Loucy (cell line): ENCODE results near the gene MOV10L1.

Experiments used
- H2AFZ ChIP-seq: fragments of 200-600 bp; sonication (generic); 2 replicates; pipeline ENCODE4 v1.6.0; 2016; ENCODE audit warnings: antibody characterized with exemption, mild to moderate bottlenecking, low read length, moderate library complexity
- H3F3A ChIP-seq: fragments of 200-600 bp; 2 replicates; pipeline ENCODE4 v1.6.0; 2016; ENCODE audit warnings: antibody characterized with exemption, low read depth, mild to moderate bottlenecking
- H3K27me3 ChIP-seq: fragments of 200-600 bp; sonication (generic); 2 replicates; pipeline ENCODE4 v1.6.1; 2014; ENCODE audit warnings: low read length, mild to moderate bottlenecking; ENCODE audit not compliant: insufficient read depth, poor library complexity, severe bottlenecking
- H3K36me3 ChIP-seq: fragments of 200-600 bp; sonication (generic); 2 replicates; pipeline ENCODE4 v1.6.1; 2016; ENCODE audit warnings: low read length; ENCODE audit not compliant: insufficient read depth
- H3K4me1 ChIP-seq: fragments of 200-600 bp; sonication (generic); 2 replicates; pipeline ENCODE4 v1.5.1; 2014; ENCODE audit warnings: low read length, mild to moderate bottlenecking; ENCODE audit not compliant: insufficient read depth, poor library complexity, severe bottlenecking
- H3K4me2 ChIP-seq: fragments of 200-600 bp; sonication (generic); 2 replicates; pipeline ENCODE4 v1.6.0; 2014; ENCODE audit warnings: antibody characterized with exemption, low read length, low read depth, mild to moderate bottlenecking; ENCODE audit not compliant: poor library complexity, severe bottlenecking
- H3K4me3 ChIP-seq: fragments of 200-600 bp; sonication (generic); 2 replicates; pipeline ENCODE4 v1.5.1; 2014; ENCODE audit warnings: low read length, mild to moderate bottlenecking, mixed read lengths; ENCODE audit not compliant: poor library complexity, severe bottlenecking
- H3K79me2 ChIP-seq: fragments of 200-600 bp; sonication (generic); 2 replicates; pipeline ENCODE4 v1.6.1; 2014; ENCODE audit warnings: low read length; ENCODE audit not compliant: insufficient read depth
- H3K9ac ChIP-seq: fragments of 200-600 bp; sonication (generic); 2 replicates; pipeline ENCODE4 v1.6.0; 2014; ENCODE audit warnings: mild to moderate bottlenecking, low read depth, low read length, moderate library complexity; ENCODE audit not compliant: poor library complexity, severe bottlenecking
- H3K9me2 ChIP-seq: fragments of 200-600 bp; sonication (generic); replicated peaks from 2 replicates; pipeline ENCODE4 v1.6.1; 2016; ENCODE audit warnings: low read depth, low read length, mixed read lengths
- H3K9me3 ChIP-seq: fragments of 200-600 bp; sonication (generic); 2 replicates; pipeline ENCODE4 v1.6.1; 2014; ENCODE audit warnings: mild to moderate bottlenecking, antibody characterized with exemption, low read length, low read depth; ENCODE audit not compliant: insufficient read depth
- H4K20me1 ChIP-seq: fragments of 200-600 bp; sonication (generic); 2 replicates; pipeline ENCODE4 v1.6.0; 2014; ENCODE audit warnings: antibody characterized with exemption, low read length, mild to moderate bottlenecking; ENCODE audit not compliant: insufficient read depth, poor library complexity, severe bottlenecking
- CTCF ChIP-seq: fragments of 200-600 bp; sonication (generic); conservative IDR thresholded peaks from 2 replicates; pipeline ENCODE4 v1.5.1; 2014; ENCODE audit warnings: mild to moderate bottlenecking, antibody characterized with exemption, low read length
- EZH2phosphoT487 ChIP-seq: fragments of 200-600 bp; IDR thresholded peaks from 2 replicates; pipeline ENCODE4 v1.6.1; 2018; ENCODE audit warnings: antibody characterized with exemption, mild to moderate bottlenecking, moderate library complexity, borderline replicate concordance

MOV10L1 gene

DNA sequence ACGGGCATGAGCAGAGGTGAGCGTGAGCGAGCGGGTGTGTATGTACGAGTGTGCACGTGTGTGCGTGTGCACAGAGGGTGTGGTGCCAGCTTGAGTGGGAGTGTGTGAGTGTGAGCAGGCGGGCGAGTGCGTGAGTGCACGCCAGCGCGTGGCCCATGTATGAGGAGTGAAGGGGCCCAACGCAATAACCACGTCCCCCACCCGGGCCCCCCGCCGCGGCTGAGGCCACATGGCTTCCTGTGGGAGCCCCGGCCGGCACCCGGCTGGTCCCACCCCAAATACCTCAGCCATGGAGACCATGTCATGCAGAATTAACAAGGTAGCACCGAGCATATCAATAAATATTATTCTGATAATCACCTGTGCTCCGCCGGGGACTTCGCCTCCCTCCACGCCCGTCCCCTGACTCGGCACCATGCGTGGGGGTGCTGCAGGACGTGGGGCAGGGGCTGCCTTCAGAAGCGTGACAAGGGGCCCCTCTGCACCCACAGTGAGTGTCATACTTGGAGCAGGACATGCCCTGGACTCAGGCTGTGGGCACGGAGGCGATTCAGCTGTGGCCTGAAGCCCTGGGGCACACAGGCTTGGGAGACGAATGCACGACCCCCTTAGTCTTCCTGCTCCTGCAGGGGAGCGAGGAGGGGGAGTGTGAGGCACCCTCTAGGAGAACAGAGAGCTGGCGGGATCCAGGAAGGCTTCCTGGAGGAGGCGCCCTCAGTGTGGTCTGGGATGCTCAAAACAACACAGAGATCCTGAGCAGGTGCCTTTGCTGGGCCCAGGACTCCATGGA lies 90.3 kb downstream of the MOV10L1 start:
- H4K20me1 ChIP-seq: no peaks in the 10 kb centered on the region

DNA sequence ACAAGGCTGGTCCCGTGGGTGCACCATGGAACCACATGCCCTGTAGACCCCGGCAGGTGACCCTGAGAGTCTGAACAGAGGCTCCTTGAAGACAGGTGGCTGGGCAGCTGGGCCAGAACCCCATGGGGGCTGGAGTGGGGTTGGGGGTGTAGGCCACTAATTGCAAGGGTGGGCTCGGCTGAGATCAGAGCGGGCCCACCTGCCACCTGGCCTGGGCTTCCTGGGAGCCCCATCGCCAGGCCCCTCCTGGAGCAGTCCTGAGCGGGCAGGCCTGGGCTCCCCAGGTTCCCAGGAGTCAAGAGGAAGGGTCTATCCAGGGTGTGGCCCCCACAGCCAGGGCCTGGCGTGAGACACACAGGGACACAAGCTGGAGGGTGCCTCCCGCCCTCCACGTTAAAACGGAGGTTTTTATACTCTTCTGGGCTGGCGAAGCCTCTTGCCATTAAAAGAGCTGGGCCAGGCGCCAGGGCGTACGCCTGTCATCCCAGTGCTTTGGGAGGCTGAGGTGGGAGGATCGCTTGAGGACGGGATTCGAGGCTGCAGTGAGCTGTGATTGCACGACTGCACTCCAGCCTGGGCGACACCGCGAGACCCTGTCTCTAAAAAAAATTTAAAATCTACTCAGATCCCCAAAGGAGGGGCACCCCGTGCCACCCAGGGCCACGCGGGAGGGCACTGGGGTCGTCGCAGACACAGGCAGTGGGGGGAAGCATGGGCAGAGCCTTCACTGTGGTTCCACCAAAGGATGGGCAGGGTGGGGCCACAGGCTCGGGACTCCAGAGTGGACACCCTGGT lies 91.1 kb downstream of the MOV10L1 start:
- Histone ChIP-seq H3K79me2 (peaks cover under 1% of the 10 kb centered on the region; the same call in 1 of the 2 replicates), H3K4me2 (no peak overlapping the region), H3K9ac (no peak overlapping the region), H4K20me1 (no peaks in the 10 kb centered on the region), H3K9me3 (no peaks in the 10 kb centered on the region), H3F3A (no peaks in the 10 kb centered on the region), H3K4me3 (no peak overlapping the region), H3K9me2 (no peaks in the 10 kb centered on the region), H3K36me3 (no peaks in the 10 kb centered on the region), H2AFZ (no peak overlapping the region), H3K4me1 (peaks cover 7% of the 10 kb centered on the region), H3K27me3 (no peaks in the 10 kb centered on the region)
- TF ChIP-seq EZH2phosphoT487: no peak
- TF ChIP-seq CTCF: no peak

More for the DNA sequence above, 90.3 kb downstream of the MOV10L1 start:
- Histone ChIP-seq H3K9ac (no peak overlapping the region), H3K9me2 (no peaks in the 10 kb centered on the region), H3K27me3 (no peaks in the 10 kb centered on the region), H3K4me3 (no peak overlapping the region), H3K9me3 (no peaks in the 10 kb centered on the region), H3F3A (no peaks in the 10 kb centered on the region), H3K79me2 (no peaks in the 10 kb centered on the region), H3K4me1 (peaks cover 7% of the 10 kb centered on the region), H2AFZ (no peak overlapping the region), H3K36me3 (no peaks in the 10 kb centered on the region), H3K4me2 (no peak overlapping the region)
- TF ChIP-seq EZH2phosphoT487: no peak
- no peak for TF ChIP-seq CTCF

GRCh38 chr22:50182176-50183081 lies 92.6 kb downstream of the MOV10L1 start:
- no peak for TF ChIP-seq EZH2phosphoT487
- TF ChIP-seq CTCF: no peak
- Histone ChIP-seq H3K4me2 (no peak overlapping the region), H2AFZ (no peak overlapping the region), H3K4me1 (peaks cover 14% of the 10 kb centered on the region), H3K79me2 (peaks cover 15% of the 10 kb centered on the region), H3F3A (no peaks in the 10 kb centered on the region), H3K27me3 (no peaks in the 10 kb centered on the region), H3K9ac (no peak overlapping the region), H3K36me3 (no peaks in the 10 kb centered on the region), H3K4me3 (no peak overlapping the region), H3K9me2 (no peaks in the 10 kb centered on the region), H3K9me3 (no peaks in the 10 kb centered on the region), H4K20me1 (peaks cover 11% of the 10 kb centered on the region)
